K562 (cell line): ENCODE measurements around the gene BPTF. TPM values are rescaled to one million over a fixed set of nuclear protein-coding genes. Genes with fewer than 3 reads are reported as not detected.

ENCODE experiments used
- BRCA1 ChIP-seq, 2 experiments: fragments of 450-650 bp in 1 of 2; sonication (generic) in 1 of 2; formaldehyde crosslinking in 1 of 2; IDR thresholded peaks; 2 replicates each; pipeline versions ENCODE4 v1.5.0 to v1.6.1; 2017 to 2020; ENCODE audit warnings: mild to moderate bottlenecking in 1 of 2, missing genetic modification reagents in 1 of 2
- CEBPB ChIP-seq: fragments of 450-650 bp; IDR thresholded peaks from 2 replicates; pipeline ENCODE4 v1.6.1; 2016; ENCODE audit warnings: missing genetic modification characterization, missing compliant biosample characterization
- CHD2 ChIP-seq: IDR thresholded peaks from 2 replicates; pipeline ENCODE4 v1.6.1; 2011; ENCODE audit warnings: low read depth, low read length
- CXXC5 ChIP-seq: fragments of 250-450 bp; sonication (Bioruptor Pico); IDR thresholded peaks from 2 replicates; pipeline ENCODE4 v1.8.0; 2022; ENCODE audit warnings: inconsistent platforms, mild to moderate bottlenecking, moderate library complexity
- DACH1 ChIP-seq: fragments of 450-650 bp; IDR thresholded peaks from 2 replicates; pipeline ENCODE4 v1.6.1; 2018; ENCODE audit not compliant: partially characterized antibody
- E2F3 ChIP-seq: fragments of 250-450 bp; sonication (Bioruptor Pico); IDR thresholded peaks from 2 replicates; pipeline ENCODE4 v1.4.0; 2020; ENCODE audit warnings: mild to moderate bottlenecking
- FIP1L1 ChIP-seq: fragments of 200-400 bp; formaldehyde crosslinking; IDR thresholded peaks from 2 replicates; pipeline ENCODE4 v1.6.1; 2018; ENCODE audit warnings: mild to moderate bottlenecking, low read depth, low read length; ENCODE audit not compliant: poor library complexity, severe bottlenecking
- GATA2 ChIP-seq: sonication (generic); formaldehyde crosslinking; IDR thresholded peaks from 2 replicates; pipeline ENCODE4 v1.4.0; 2020; ENCODE audit warnings: mild to moderate bottlenecking, missing genetic modification reagents
- HCFC1 ChIP-seq: IDR thresholded peaks from 2 replicates; pipeline ENCODE4 v1.6.1; 2012; ENCODE audit warnings: low read depth, low read length, improper control_type of control experiment
- HES1 ChIP-seq: fragments of 450-650 bp; IDR thresholded peaks from 2 replicates; pipeline ENCODE4 v1.6.1; 2016; ENCODE audit warnings: low read depth, mild to moderate bottlenecking, moderate library complexity
- HMGN3 ChIP-seq: IDR thresholded peaks from 2 replicates; pipeline ENCODE4 v1.6.1; 2011; ENCODE audit warnings: borderline replicate concordance, low read depth, mild to moderate bottlenecking, mixed read lengths, low read length; ENCODE audit not compliant: insufficient read length; ENCODE audit errors: extremely low read depth
- HNRNPL ChIP-seq: fragments of 200-400 bp; formaldehyde crosslinking; IDR thresholded peaks from 2 replicates; pipeline ENCODE4 v1.6.1; 2017; ENCODE audit warnings: low read depth, mild to moderate bottlenecking, low read length
- KLF1 ChIP-seq: fragments of 450-650 bp; IDR thresholded peaks from 2 replicates; pipeline ENCODE4 v1.6.1; 2016; ENCODE audit warnings: missing genetic modification characterization, missing compliant biosample characterization
- NFRKB ChIP-seq: fragments of 450-650 bp; IDR thresholded peaks from 2 replicates; pipeline ENCODE4 v1.6.1; 2016; ENCODE audit warnings: low read depth
- PHTF2 ChIP-seq: fragments of 250-450 bp; sonication (Bioruptor Pico); IDR thresholded peaks from 2 replicates; pipeline ENCODE4 v1.5.0; 2021; ENCODE audit warnings: mild to moderate bottlenecking
- TARDBP ChIP-seq: fragments of 450-650 bp; IDR thresholded peaks from 2 replicates; pipeline ENCODE4 v1.6.1; 2016
- TOE1 ChIP-seq, 2 experiments: fragments of 450-650 bp in 1 of 2; sonication (generic) in 1 of 2; formaldehyde crosslinking in 1 of 2; IDR thresholded peaks; 2 replicates each; pipeline versions ENCODE4 v1.7.1 to v1.8.0; 2016 to 2022; ENCODE audit warnings: borderline replicate concordance in 2 of 2, mild to moderate bottlenecking in 2 of 2, antibody characterized with exemption in 1 of 2, inconsistent platforms in 1 of 2, low read depth in 1 of 2, missing genetic modification reagents in 1 of 2, moderate library complexity in 1 of 2
- polyA plus RNA-seq, 8 experiments: library from polyadenylated mRNA; depleted of rRNA in 4 of 8; stranded (reverse) in 5 of 8; unstranded in 3 of 8; fragments of >200 nt; fragmentation: Nextera tagmentation in 2 of 8; fragmentation: Illumina TruSeq in 1 of 8; extraction: Ambion mirVana in 2 of 8; extraction: Trizol in 1 of 8; gene quantifications; 2 replicates each; pipeline versions ENCODE4 v1.2.1 to v1.2.3, GENCODE V29; 2011 to 2014; ENCODE audit warnings: inconsistent platforms in 1 of 8, missing spikeins in 1 of 8
- total RNA-seq, 7 experiments: library from RNA; depleted of rRNA in 6 of 7; stranded (reverse); fragments of >200 nt in 6 of 7; fragmentation: Illumina TruSeq in 2 of 7; extraction: Trizol in 2 of 7; gene quantifications; 2 replicates each; pipeline versions ENCODE4 v1.2.1 to v1.2.3, GENCODE V29; 2011 to 2021; ENCODE audit warnings: low replicate concordance in 1 of 7
- TF ChIP-seq, protein P1 (sequence below), 3 experiments: fragments of 200-800 bp in 1 of 3; sonication (Bioruptor generic) in 1 of 3; sonication (generic) in 1 of 3; formaldehyde crosslinking in 1 of 3; IDR thresholded peaks; 2 replicates each; pipeline versions ENCODE4 v1.6.1 to v1.8.0; 2016 to 2022; ENCODE audit warnings: mild to moderate bottlenecking in 2 of 3, missing compliant biosample characterization in 2 of 3, missing genetic modification characterization in 2 of 3, missing genetic modification reagents in 1 of 3
- TF ChIP-seq, protein P2 (sequence below): sonication (generic); formaldehyde crosslinking; IDR thresholded peaks from 2 replicates; pipeline ENCODE4 v1.9.0; 2022; ENCODE audit warnings: mild to moderate bottlenecking, missing genetic modification reagents
- TF ChIP-seq, protein P3 (sequence below): sonication (generic); formaldehyde crosslinking; IDR thresholded peaks from 2 replicates; pipeline ENCODE4 v1.8.0; 2022; ENCODE audit warnings: mild to moderate bottlenecking, missing genetic modification reagents
- TF ChIP-seq, protein P4 (sequence below): IDR thresholded peaks from 2 replicates; pipeline ENCODE4 v1.6.1; 2011; ENCODE audit not compliant: insufficient read length; ENCODE audit errors: extremely low read depth
- TF ChIP-seq, protein P5 (sequence below): fragments of 200-400 bp; formaldehyde crosslinking; IDR thresholded peaks from 2 replicates; pipeline ENCODE4 v1.6.1; 2017; ENCODE audit warnings: mild to moderate bottlenecking, low read depth, low read length, moderate library complexity

BPTF gene
- total and polyA plus RNA-seq, 9 of the 15 experiments (the other 6 are each of a cell fraction or from before 2014, with no cell fraction given), result 12.5 to 52.1 (median 26.9) TPM

DNA sequence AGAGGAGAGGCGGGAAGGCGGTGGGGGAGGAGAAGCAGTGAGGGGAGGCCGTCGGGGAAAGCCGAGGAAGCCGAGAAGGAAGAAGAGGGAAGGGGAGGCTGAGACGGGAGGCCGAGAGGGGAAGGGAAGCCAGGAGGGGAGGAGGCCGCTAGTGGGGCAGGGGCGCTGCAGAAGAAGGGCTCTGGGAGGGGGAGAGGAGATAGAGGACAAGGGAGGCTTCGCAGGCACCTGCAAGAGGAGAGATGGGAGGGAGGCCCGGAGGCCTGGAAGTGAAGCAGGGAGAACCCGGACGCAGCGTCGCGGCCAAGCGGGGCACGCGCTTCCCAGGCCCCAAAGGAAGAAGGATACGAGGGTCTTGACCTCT is 168.7 kb downstream of the BPTF start (continued):
- TF ChIP-seq HMGN3, result peak; percentile 6
- TF ChIP-seq CHD2, result no peak
- TF ChIP-seq, protein P1, sequence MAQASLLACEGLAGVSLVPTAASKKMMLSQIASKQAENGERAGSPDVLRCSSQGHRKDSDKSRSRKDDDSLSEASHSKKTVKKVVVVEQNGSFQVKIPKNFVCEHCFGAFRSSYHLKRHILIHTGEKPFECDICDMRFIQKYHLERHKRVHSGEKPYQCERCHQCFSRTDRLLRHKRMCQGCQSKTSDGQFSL (CRISPR knock-in tag; IDR thresholded peaks at IDR 0.05), result no peak
- TF ChIP-seq, protein P1 (tag; IDR thresholded peaks at IDR 0.05), result no peak
- no peak for TF ChIP-seq BRCA1 (IDR thresholded peaks at IDR 0.05)
- no peak for TF ChIP-seq BRCA1 (CRISPR knock-in tag; IDR thresholded peaks at IDR 0.05)
- no peak for TF ChIP-seq CXXC5 (CRISPR knock-in tag)
- TF ChIP-seq PHTF2 (CRISPR knock-in tag), result no peak
- TF ChIP-seq, protein P2, sequence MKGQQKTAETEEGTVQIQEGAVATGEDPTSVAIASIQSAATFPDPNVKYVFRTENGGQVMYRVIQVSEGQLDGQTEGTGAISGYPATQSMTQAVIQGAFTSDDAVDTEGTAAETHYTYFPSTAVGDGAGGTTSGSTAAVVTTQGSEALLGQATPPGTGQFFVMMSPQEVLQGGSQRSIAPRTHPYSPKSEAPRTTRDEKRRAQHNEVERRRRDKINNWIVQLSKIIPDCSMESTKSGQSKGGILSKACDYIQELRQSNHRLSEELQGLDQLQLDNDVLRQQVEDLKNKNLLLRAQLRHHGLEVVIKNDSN (CRISPR knock-in tag), result no peak
- peak; percentile 82 for TF ChIP-seq NFRKB
- no peak for TF ChIP-seq E2F3
- TF ChIP-seq CEBPB (tag), result no peak
- TF ChIP-seq HES1, result no peak
- no peak for TF ChIP-seq KLF1 (tag)
- TF ChIP-seq TOE1 (IDR thresholded peaks at IDR 0.05; ENCODE audit: borderline replicate concordance), result peak; percentile 88
- no peak for TF ChIP-seq TOE1 (CRISPR knock-in tag; IDR thresholded peaks at IDR 0.05; ENCODE audit: borderline replicate concordance, low read depth)
- TF ChIP-seq, protein P3, sequence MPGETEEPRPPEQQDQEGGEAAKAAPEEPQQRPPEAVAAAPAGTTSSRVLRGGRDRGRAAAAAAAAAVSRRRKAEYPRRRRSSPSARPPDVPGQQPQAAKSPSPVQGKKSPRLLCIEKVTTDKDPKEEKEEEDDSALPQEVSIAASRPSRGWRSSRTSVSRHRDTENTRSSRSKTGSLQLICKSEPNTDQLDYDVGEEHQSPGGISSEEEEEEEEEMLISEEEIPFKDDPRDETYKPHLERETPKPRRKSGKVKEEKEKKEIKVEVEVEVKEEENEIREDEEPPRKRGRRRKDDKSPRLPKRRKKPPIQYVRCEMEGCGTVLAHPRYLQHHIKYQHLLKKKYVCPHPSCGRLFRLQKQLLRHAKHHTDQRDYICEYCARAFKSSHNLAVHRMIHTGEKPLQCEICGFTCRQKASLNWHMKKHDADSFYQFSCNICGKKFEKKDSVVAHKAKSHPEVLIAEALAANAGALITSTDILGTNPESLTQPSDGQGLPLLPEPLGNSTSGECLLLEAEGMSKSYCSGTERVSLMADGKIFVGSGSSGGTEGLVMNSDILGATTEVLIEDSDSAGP (CRISPR knock-in tag), result no peak
- TF ChIP-seq GATA2, result no peak
- TF ChIP-seq, protein P4, sequence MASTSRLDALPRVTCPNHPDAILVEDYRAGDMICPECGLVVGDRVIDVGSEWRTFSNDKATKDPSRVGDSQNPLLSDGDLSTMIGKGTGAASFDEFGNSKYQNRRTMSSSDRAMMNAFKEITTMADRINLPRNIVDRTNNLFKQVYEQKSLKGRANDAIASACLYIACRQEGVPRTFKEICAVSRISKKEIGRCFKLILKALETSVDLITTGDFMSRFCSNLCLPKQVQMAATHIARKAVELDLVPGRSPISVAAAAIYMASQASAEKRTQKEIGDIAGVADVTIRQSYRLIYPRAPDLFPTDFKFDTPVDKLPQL, result no peak
- no peak for TF ChIP-seq TARDBP
- no peak for TF ChIP-seq FIP1L1
- TF ChIP-seq HCFC1, result no peak
- TF ChIP-seq HNRNPL, result no peak
- TF ChIP-seq, protein P5, sequence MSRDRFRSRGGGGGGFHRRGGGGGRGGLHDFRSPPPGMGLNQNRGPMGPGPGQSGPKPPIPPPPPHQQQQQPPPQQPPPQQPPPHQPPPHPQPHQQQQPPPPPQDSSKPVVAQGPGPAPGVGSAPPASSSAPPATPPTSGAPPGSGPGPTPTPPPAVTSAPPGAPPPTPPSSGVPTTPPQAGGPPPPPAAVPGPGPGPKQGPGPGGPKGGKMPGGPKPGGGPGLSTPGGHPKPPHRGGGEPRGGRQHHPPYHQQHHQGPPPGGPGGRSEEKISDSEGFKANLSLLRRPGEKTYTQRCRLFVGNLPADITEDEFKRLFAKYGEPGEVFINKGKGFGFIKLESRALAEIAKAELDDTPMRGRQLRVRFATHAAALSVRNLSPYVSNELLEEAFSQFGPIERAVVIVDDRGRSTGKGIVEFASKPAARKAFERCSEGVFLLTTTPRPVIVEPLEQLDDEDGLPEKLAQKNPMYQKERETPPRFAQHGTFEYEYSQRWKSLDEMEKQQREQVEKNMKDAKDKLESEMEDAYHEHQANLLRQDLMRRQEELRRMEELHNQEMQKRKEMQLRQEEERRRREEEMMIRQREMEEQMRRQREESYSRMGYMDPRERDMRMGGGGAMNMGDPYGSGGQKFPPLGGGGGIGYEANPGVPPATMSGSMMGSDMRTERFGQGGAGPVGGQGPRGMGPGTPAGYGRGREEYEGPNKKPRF, result no peak
- no peak for TF ChIP-seq DACH1
